Mesenteric fat pad (tissue), 1 donor: ENCODE data around the gene THAP9. TPM values are rescaled to one million over a fixed set of nuclear protein-coding genes. Genes with fewer than 3 reads are reported as not detected.
"Not testable (repeated sequence)": the region's sequence is repeated elsewhere in the genome, so short reads cannot be mapped to it uniquely, and the experiment has no call there.

Experiments
- DNase-seq: peaks from one replicate; pipeline ENCODE4 v3.0.0-alpha.2; 2020; ENCODE audit warnings: low spot score
- long read RNA-seq: library from polyadenylated mRNA; unstranded; transcript quantifications from one replicate; pipeline ENCODE4 v2.0.0, GENCODE V29; 2020
- total RNA-seq: library from RNA; stranded (reverse); fragmentation: NEBNext Ultra II Directional; extraction: Animal tissue kit (Norgen Biotek cat#: 25700); gene quantifications from one replicate; pipeline ENCODE4 v1.2.1, GENCODE V29; 2021
- donor health status: DM: yes; HTN: yes; CAD: no.

The THAP9 gene
- total RNA-seq = 2.0 TPM
- long read RNA-seq, partial matches to known transcripts = 0 of 2 reads
- long read RNA-seq, other reads (novel, unspliced or antisense) = 0 of 2 reads

- DNase-seq = peak; percentile 99
These were observed at the start of gene THAP9 for GRCh38 chr4:82900411-82901182. TSS of gene THAP9 (plus strand) at chr4:82900735. CDS start at chr4:82900803, 68 bp downstream.

DNA sequence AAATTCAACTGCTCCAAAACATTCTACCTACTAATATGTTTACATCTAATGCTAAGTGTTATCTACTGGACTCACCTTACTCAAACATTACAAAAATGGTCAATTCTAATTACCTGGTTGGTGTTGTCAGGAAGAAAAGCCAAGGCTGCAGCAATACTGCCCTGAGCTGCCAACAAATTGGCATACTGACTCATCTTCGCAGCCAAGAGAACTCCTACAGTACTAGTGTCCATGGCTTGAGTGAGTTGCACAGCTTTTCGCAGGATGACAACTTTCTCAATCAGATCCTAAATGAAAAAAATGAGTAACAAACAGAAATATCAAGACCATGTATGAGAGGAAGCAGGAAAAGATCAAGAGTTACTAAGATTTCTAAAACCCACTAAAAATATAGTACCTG lies 49.2 kb upstream of the THAP9 start:
- DNase-seq = no peak

GRCh38 chr4:82851885-82852750 lies 48.4 kb upstream of the THAP9 start:
- no peak for DNase-seq

DNA sequence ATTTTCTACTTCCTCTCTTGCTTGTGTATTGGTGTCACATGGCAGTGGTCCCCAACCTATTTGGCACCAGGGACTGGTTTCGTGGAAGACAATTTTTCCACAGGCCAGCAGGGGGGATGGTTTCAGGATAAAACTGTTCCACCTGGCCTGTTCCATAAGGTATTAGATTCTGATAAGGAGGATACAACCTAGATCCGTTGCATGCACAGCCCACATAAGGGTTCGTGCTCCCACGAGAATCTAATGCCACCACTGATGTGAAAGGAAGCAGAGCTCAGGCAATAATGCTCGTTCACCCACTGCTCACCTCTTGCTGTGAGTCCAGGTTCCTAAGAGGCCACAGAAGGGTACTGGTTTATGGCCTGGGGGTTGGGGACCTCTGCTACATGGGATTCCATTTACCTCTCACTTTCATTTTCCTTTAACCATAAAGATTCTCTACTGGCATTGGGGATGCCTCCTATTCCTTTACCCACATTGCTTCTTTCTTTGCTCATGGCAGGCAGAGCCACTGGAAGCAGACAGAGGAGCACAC lies 47.7 kb upstream of the THAP9 start:
- DNase-seq = no peak

DNA sequence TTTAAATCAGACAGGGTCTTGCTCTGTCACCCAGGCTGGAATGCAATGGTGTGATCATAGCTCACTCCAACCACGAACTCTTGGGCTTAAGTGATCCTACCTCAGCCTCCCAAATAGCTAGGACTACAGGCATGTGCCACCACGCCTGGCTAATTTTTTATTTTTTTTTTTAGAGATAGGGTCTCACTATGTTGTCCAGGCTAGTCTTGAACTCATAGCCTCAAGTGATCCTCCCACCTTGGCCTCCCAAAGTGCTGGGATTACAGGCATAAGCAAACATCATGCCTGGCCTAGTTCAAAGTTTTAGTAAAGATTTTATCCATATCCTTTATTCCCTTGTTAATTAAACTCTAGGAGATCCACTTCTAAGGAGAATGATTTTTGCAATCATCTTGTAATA lies 40.0 kb upstream of the THAP9 start:
- not testable (repeated sequence) for DNase-seq

GRCh38 chr4:82861529-82861928 lies 39.0 kb upstream of the THAP9 start:
- no peak for DNase-seq

- no peak for DNase-seq
These were observed 36.1 kb upstream of the THAP9 start for GRCh38 chr4:82864336-82864979.

GRCh38 chr4:82865592-82865991 lies 34.9 kb upstream of the THAP9 start:
- no peak for DNase-seq

DNA sequence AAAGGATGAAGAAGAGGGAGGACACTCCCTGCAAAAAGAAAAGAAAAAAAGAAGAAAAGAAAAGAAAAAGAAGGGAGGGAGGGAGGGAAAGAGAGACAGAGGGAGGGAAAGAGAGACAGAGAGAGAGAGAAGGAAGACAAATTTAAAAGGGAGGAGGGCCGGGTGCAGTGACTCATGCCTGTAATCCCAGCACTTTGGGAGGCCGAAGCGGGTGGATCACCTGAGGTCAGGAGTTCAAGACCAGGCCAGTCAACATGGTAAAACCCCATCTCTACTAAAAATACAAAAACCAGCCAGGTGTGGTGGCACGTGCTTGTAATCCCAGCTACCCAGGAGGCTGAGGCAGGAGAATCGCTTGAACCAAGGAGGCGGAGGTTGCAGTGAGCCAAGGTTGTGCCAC lies 34.5 kb upstream of the THAP9 start:
- not testable (repeated sequence) for DNase-seq

GRCh38 chr4:82866706-82867385 lies 33.7 kb upstream of the THAP9 start:
- DNase-seq = no peak

DNA sequence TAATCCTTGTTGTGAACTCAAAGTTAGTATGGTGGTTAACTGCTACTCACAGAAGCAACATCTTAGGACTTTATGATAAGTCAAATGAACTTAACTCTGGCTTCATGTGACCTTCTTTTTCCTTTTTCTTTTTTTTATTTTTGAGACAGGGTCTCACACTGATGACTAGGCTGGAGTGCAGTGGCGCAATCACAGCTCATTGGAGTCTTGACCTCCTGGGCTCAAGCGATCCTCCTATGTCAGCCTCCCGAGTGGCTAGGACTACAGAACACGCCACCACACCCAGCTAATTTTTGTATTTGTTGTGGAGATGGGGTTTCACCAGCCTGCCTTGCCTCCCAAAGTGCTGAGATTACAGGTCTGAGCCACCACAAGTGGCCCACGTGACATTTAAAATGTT lies 32.0 kb upstream of the THAP9 start:
- DNase-seq = no peak

- DNase-seq = no peak
These were observed 15.1 kb upstream of the THAP9 start for GRCh38 chr4:82885410-82885809.

- DNase-seq = no peak
These were observed 14.2 kb upstream of the THAP9 start for GRCh38 chr4:82886147-82886942.

DNA sequence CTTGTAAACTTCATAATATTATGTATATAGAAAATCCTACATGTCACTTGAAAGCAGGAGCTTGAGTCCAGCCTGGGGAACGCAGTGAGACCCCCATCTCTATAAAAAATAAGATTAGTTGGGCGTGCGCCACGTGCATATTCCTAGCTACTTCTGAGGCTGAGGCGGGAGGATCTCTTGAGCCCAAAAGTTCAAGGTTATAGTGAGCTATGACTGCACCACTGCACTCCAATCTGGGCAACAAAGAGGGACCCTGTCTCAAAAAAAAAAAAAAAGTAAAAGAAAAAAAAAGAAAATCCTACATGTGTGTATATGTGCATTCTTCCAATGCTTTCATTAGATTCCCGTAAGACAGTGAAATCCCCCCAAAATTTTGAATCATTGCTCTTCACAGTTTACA lies 11.2 kb upstream of the THAP9 start:
- no peak for DNase-seq

GRCh38 chr4:82890528-82890900 lies 10.0 kb upstream of the THAP9 start:
- no peak for DNase-seq

GRCh38 chr4:82890901-82891706 lies 9.4 kb upstream of the THAP9 start, which contains the start of gene SEC31A:
TSS of gene SEC31A (minus strand) at chr4:82891153. CDS start at chr4:82881936, 9,217 bp downstream.
- peak; percentile 99 for DNase-seq

- no peak for DNase-seq
These were observed 8.6 kb upstream of the THAP9 start for GRCh38 chr4:82891707-82892466.

- DNase-seq = no peak
These were observed 8.1 kb upstream of the THAP9 start for GRCh38 chr4:82892467-82892802.
